Measurements from ENCODE around the gene MED25.

Gene MED25

GRCh38 chr19:49856574-49857021 is 38.5 kb downstream of the MED25 start:
- DNase-seq (ENCODE audit: low read depth): no peak
- no peak for TF ChIP-seq CTCF (conservative IDR thresholded peaks at IDR 0.05; ENCODE audit: control insufficient read depth, insufficient read depth, low read depth, low read length)
- H3K4me3 ChIP-seq (ENCODE audit: control insufficient read depth, low read depth, low read length): no peak overlapping the region

- DNase-seq (ENCODE audit: low read depth): no peak
- no peak for TF ChIP-seq CTCF (conservative IDR thresholded peaks at IDR 0.05; ENCODE audit: control insufficient read depth, insufficient read depth, low read depth, low read length)
- no peak overlapping the region for H3K4me3 ChIP-seq (ENCODE audit: control insufficient read depth, low read depth, low read length)
Observed at GRCh38 chr19:49857061-49857837, 39.2 kb downstream of the MED25 start.

GRCh38 chr19:49857838-49858087 is 39.7 kb downstream of the MED25 start:
- TF ChIP-seq CTCF (conservative IDR thresholded peaks at IDR 0.05; ENCODE audit: control insufficient read depth, insufficient read depth, low read depth, low read length): no peak
- no peak overlapping the region for H3K4me3 ChIP-seq (ENCODE audit: control insufficient read depth, low read depth, low read length)
- DNase-seq (ENCODE audit: low read depth): no peak

GRCh38 chr19:49858088-49858985 is 40.2 kb downstream of the MED25 start:
- no peak for TF ChIP-seq CTCF (conservative IDR thresholded peaks at IDR 0.05; ENCODE audit: control insufficient read depth, insufficient read depth, low read depth, low read length)
- no peak for DNase-seq (ENCODE audit: low read depth)
- H3K4me3 ChIP-seq (ENCODE audit: control insufficient read depth, low read depth, low read length): no peak overlapping the region

- DNase-seq (ENCODE audit: low read depth): no peak
- H3K4me3 ChIP-seq (ENCODE audit: control insufficient read depth, low read depth, low read length): no peak overlapping the region
- no peak for TF ChIP-seq CTCF (conservative IDR thresholded peaks at IDR 0.05; ENCODE audit: control insufficient read depth, insufficient read depth, low read depth, low read length)
Observed at GRCh38 chr19:49859682-49860335, 41.7 kb downstream of the MED25 start.

DNA sequence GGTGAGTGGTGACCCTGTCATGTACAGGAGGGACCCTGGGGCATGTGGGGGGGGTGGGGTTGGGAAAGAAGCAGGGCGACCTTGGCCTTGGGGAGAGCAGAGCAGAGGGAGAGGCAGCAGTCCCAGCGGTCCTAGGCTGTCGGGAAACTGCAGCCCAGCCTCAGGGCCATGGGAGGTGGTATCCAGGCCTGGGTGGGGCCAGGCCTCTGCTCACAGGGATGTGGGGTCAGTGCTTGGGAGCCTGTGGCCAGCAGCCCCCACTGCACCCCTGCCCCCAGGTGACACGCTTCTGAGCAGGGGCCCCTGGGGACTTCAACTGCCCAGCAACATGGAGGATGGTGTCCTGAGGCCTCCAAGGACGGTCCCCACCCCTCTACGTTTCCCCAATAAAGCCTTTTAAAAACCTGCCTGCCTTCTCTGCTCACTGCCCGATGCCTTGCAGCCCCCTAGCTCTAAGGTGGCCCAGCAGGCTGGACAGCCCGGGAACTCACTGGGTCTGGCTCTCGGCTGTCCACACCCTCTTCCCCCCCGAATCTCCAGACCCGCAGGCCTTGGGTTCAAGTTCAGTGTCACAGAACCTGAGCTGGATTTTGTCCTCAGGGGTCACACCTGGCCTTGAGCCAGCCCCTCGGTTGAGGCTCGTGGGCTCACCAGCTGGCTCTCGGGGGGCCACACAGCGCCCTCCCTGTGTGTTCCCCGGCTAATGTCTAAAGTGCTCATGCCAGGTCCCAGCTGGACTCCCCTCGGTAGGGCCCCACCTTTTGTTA is 42.4 kb downstream of the MED25 start:
- TF ChIP-seq CTCF (conservative IDR thresholded peaks at IDR 0.05; ENCODE audit: control insufficient read depth, insufficient read depth, low read depth, low read length): no peak
- no peak overlapping the region for H3K4me3 ChIP-seq (ENCODE audit: control insufficient read depth, low read depth, low read length)
- no peak for DNase-seq (ENCODE audit: low read depth)
